ENCODE results near the gene WDR53. TPM values are rescaled to one million over a fixed set of nuclear protein-coding genes. Genes with fewer than 3 reads are reported as not detected.

WDR53 gene
- total RNA-seq, 4 donors from 2014 or later = 0.26 to 10.6 (median 8.8) TPM

DNA sequence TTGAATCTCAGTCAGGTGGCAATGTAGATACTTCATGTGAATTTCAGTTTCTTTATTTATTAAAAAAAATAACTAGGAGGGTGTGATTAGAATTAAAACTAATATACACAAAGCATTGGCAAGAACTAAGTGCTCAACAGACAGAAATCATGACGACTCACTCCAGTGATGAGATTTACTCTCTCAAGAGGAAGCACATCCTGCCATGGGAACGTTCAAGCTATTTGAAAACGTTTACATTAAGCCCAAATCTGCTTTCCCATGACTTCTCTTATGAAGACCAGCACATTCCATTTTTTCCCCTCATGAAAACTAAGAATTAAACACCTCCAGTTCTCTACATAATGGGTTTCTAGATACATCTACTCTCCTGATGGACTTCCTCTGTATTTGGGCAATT, 8.5 kb downstream of the WDR53 start:
- no peaks in the 10 kb centered on the region for H3K36me3 ChIP-seq
- H3K27me3 ChIP-seq = no peaks in the 10 kb centered on the region
- no peaks in the 10 kb centered on the region for H3K9me3 ChIP-seq
- no peak overlapping the region for H3K27ac ChIP-seq
- no peak overlapping the region for H3K4me3 ChIP-seq
- DNase-seq = no peak
- intact Hi-C loops (cut with DNase I; ENCODE audit: low total_unique reads) = no loop called here
- no peak for TF ChIP-seq POLR2A (IDR thresholded peaks at IDR 0.05)
- TF ChIP-seq, protein P1, sequence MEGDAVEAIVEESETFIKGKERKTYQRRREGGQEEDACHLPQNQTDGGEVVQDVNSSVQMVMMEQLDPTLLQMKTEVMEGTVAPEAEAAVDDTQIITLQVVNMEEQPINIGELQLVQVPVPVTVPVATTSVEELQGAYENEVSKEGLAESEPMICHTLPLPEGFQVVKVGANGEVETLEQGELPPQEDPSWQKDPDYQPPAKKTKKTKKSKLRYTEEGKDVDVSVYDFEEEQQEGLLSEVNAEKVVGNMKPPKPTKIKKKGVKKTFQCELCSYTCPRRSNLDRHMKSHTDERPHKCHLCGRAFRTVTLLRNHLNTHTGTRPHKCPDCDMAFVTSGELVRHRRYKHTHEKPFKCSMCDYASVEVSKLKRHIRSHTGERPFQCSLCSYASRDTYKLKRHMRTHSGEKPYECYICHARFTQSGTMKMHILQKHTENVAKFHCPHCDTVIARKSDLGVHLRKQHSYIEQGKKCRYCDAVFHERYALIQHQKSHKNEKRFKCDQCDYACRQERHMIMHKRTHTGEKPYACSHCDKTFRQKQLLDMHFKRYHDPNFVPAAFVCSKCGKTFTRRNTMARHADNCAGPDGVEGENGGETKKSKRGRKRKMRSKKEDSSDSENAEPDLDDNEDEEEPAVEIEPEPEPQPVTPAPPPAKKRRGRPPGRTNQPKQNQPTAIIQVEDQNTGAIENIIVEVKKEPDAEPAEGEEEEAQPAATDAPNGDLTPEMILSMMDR (IDR thresholded peaks at IDR 0.05) = no peak
- H3K4me1 ChIP-seq = no peaks in the 10 kb centered on the region

DNA sequence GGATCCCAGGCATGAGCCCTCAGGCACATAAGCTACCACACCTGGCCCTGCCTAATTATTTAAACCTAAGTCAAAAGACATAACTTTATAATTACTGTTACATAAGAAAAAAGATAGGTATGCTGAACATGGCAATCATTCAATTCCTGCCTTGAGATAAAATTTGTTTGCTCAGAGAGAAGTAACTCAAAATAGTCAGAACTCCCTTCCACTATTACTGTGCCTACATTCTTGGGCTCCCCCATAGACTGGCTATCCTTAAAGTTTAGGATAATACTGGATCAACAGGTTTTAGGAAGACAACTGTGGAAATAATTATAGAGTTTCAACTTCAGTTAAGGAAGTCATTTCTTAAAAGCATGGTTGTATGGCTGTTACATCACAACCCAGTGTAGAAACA, 9.9 kb downstream of the WDR53 start:
- H3K36me3 ChIP-seq = no peaks in the 10 kb centered on the region
- no peak overlapping the region for H3K27ac ChIP-seq
- TF ChIP-seq, protein P1 (IDR thresholded peaks at IDR 0.05) = no peak
- no peak for TF ChIP-seq POLR2A (IDR thresholded peaks at IDR 0.05)
- H3K4me1 ChIP-seq = no peaks in the 10 kb centered on the region
- H3K9me3 ChIP-seq = no peaks in the 10 kb centered on the region
- intact Hi-C loops (cut with DNase I; ENCODE audit: low total_unique reads) = no loop called here
- no peaks in the 10 kb centered on the region for H3K27me3 ChIP-seq
- no peak for DNase-seq
- no peak overlapping the region for H3K4me3 ChIP-seq

DNA sequence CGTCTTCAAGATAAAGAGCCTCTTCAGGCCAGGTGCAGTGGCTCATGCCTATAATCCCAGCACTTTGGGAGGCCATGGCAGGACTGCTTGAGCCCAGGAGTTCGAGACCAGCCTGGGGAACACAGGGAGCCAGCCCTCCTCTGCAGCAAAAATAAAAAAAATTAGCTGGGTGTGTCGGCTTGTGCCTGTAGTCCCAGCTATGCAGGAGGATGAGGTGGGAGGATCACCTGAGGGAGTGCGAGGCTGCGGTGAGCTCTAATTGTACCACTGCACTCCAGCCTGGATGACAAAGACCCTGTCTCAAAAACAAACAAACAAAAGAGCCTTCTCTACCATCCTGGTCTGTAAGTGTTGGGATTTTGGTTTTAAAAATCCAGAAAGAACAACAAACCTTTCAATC, 11.1 kb downstream of the WDR53 start:
- intact Hi-C loops (cut with DNase I; ENCODE audit: low total_unique reads) = no loop called here
- Histone ChIP-seq H3K27ac (no peak overlapping the region), H3K4me1 (no peaks in the 10 kb centered on the region), H3K9me3 (no peaks in the 10 kb centered on the region), H3K27me3 (no peaks in the 10 kb centered on the region), H3K4me3 (no peak overlapping the region), H3K36me3 (no peaks in the 10 kb centered on the region)
- DNase-seq = no peak
- TF ChIP-seq POLR2A (IDR thresholded peaks at IDR 0.05) = no peak
- TF ChIP-seq, protein P1 (IDR thresholded peaks at IDR 0.05) = no peak

DNA sequence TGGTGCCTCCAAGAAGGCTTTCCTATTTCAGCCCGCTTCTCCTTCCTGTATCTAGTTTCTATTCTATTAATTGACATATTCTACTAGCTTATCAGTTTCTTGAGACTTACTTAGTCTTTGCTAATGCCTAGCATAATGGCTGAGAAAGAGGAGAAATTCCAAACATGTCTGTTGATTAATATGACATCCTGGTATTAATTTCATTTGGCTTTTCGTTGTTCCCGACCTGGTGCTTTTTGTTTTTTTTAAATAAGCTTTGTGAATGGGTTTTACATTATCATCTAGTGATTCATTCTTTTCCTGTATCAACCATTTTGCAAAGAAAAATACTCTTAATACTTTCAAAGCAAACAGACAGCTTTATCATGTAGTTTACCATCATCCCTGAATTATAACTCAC, 13.1 kb downstream of the WDR53 start:
- Histone ChIP-seq H3K36me3 (no peaks in the 10 kb centered on the region), H3K4me3 (no peak overlapping the region), H3K9me3 (no peaks in the 10 kb centered on the region), H3K4me1 (no peaks in the 10 kb centered on the region), H3K27ac (no peak overlapping the region), H3K27me3 (no peaks in the 10 kb centered on the region)
- intact Hi-C loops (cut with DNase I; ENCODE audit: low total_unique reads) = no loop called here
- no peak for DNase-seq
- no peak for TF ChIP-seq POLR2A (IDR thresholded peaks at IDR 0.05)
- TF ChIP-seq, protein P1 (IDR thresholded peaks at IDR 0.05) = no peak

DNA sequence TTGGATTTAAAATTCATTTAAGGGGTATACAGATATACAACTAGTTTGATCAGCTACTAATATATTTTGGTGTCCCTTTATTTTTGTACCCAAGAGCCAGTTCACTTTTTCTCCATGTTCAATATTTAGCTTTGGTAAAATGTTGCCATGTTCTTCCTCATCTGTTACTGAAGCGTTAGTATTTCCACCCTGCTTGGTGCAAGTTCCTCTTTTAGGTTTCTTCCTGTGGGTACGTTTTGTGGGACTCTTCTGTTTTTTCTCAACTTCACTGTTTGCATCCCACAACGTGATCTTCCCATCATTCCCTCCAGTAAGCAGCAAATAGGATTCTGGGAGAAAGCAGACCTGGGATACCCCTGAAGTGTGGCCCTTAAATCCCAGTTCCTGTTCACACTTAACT, 14.1 kb downstream of the WDR53 start:
- Histone ChIP-seq H3K36me3 (no peaks in the 10 kb centered on the region), H3K27ac (no peak overlapping the region), H3K4me3 (no peak overlapping the region), H3K27me3 (no peaks in the 10 kb centered on the region), H3K4me1 (no peaks in the 10 kb centered on the region), H3K9me3 (no peaks in the 10 kb centered on the region)
- intact Hi-C loops (cut with DNase I; ENCODE audit: low total_unique reads) = no loop called here
- TF ChIP-seq POLR2A (IDR thresholded peaks at IDR 0.05) = no peak
- TF ChIP-seq, protein P1 (IDR thresholded peaks at IDR 0.05) = no peak
- no peak for DNase-seq

Measured in uterus (tissue), 4 donors.